ENCODE results near the gene MGAM2.

The MGAM2 gene

DNA sequence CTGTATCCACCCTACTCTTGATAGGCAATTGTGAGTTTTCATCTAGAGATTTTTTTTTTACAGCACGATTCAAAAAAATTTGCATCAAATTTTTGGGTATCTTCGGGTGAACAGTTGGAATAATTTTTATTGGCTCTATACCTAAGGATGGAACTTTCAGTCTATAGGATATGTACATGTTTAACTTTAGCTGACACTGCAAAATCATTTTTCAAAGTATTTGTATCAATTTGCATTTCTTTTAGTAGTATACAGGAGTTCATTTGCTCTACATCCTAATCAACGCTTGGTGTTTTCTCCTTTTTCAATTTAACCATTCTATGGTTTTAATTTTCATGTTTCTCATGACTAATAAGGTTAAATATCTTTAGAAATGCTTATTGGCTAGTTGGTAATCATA lies 11.7 kb downstream of the MGAM2 start:
- no peak for DNase-seq

DNA sequence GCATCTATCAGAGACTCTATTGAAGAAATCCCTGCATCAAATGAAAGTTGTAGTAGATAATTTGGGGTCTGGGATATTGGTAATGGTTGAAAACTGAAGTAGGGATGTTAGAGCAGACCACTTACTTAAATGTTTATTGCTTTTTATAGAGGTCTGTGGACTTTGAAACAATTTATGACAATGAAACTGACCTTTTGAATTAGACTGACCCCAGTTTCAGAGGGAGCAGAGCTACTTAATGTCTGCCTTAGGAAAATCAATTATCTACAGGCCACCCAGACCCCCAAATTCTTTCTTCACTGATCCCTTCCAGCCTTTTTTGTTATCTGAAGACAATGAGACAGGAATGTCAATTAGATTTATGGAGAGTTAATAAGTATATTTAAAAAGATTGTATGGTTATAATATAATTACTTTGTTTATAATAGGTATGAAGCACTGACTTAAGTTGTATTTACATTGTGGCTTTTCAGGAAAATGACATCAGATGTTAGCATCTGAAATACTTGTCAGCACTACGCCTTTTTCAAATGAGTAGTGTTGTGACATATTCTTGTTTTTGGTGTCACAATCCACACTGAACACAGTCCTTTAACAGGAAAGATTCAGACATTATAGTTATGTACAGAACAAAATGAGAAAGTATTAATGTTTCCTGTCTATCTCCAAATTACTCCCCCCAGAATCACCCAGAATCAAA lies 13.9 kb downstream of the MGAM2 start:
- no peak for DNase-seq

DNA sequence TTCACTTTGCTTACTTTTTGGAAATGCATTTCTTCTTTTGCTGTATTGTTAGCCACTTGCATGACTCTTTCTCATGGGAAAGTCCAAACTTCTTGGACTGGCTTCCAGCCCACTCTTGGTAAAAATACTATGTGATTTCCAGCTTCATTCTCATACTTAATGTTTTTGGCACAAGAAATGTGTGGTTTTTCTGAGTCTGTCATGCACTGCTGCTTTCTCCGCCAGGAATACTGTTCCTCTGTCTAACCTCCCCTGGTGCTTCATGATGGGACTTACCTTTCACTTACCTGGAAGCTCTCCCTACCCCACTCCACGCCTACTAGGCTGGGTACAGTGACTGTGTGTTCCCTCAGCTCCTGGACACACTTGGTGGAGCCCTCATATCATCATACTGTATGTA lies 18.7 kb downstream of the MGAM2 start:
- DNase-seq = no peak

DNA sequence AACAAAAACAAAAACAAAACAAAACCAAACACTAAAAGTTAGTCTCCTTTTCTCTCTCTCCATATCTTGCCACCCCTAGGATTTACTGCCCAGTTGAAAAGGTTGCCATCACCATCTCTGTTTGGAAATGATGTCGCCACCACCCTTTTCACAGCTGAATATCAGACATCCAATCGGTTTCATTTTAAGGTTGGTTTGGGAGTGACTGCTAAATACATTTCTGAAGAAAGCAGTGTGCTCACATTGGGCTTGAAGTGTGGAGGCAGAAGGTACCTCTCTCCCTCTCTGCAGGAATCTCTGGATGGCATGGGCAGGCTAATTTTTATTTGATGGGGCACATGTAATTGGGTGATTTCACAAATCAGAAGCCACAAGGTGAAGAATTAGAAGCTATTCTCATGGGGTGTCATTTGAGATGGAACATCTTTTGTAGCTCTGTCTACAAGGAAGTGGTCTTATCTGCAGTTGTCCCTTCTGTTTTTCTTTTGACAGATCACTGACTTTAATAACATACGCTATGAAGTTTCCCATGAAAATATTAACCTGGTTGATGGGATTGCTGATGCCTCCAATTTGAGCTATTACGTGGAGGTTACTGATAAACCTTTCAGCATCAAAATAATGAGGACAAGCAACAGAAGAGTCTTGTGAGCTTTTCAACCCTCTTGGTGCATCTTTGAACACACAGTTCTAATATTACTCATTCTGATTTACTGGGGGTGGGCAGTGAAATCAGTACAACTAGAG lies 20.1 kb downstream of the MGAM2 start:
- DNase-seq = no peak

DNA sequence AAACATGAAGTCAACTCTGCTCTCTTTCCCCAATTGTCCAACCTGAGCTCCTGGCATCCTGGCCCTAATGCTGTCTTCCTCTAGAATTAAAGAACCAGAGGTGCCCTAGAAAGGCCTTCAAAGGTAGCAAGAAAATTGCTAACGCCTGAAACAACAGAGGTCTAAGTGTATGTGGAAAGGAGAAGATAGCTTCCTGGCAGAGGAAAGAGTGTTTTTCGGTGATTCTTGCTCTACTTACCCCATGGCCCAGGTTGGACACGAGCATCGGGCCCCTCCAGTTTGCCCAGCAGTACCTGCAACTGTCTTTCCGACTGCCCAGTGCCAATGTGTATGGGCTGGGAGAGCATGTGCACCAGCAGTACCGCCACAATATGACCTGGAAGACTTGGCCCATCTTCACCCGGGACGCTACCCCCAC lies 22.2 kb downstream of the MGAM2 start:
- no peak for DNase-seq

DNA sequence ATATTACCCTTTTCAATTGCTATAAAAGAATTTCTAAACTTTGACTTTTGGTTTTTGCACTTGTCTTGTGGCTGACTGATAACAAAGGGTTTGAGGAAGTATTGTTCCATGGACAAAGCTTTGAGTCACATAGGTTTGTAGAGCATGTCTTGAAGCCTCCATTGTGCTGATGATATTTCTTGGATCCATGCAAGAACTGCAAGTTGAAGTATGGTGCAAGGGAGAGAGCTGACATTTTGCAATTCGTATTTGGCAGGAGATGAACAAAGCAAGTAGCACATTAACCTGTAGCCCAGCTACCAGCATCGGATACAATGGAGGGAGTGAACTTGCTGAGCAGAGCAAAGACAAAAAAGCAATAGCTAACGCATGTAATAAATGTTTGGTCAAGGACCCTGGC lies 23.4 kb downstream of the MGAM2 start:
- no peak for DNase-seq

DNA sequence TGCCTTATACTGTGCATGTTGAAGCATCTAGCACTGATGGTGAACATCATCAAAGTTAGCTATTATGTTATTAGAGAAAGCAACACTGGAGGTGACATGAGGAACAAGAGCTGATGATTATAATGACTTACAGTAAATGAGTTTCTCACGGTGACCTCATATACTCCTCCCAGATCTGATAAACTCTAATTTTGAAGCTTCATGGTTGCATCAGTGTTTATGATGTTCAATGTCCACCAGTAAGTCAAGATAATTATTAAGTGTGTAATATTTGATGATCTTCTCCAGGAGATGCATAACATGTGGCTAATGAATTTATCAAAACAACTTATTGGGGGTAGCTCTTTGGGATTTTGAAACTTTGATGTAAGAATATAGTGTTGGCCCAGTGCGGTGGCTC lies 27.5 kb downstream of the MGAM2 start:
- DNase-seq = no peak

DNA sequence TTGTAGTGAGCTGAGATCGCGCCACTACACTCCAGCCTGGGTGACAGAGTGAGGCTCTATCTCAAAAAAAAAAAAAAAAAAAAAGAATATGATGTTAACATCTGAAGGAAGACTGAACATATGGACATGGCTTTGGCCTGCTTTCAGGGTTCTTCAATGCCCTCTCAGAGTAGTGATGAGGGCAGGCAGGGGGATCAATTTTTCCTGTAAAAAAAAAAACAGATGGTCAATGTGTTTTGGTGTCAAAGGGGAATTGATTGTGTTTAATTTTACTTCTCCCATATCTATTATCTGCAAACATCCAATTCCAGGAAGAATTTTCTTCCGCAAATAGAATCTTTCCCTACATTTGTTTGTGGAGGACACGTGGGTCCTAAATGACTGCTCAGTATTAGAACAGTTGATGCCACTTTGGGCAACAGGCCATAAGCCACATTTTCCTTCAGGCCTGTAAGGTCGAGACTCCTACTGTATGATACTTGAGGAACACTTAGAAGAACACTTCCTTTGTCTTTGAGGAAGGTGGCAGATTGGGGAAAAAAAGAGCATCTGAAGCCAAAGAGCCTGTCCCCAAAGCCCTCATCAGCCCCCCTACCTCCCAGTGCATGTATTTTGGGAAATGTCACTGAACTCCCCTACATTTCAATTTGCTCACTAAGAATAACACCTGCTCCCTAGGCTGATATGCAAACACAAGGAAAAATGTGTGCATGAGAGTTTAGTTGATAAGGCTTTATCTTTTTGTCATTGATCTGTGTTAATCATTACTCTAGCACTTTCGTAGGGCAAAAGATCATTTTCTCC lies 28.3 kb downstream of the MGAM2 start:
- DNase-seq = no peak

DNA sequence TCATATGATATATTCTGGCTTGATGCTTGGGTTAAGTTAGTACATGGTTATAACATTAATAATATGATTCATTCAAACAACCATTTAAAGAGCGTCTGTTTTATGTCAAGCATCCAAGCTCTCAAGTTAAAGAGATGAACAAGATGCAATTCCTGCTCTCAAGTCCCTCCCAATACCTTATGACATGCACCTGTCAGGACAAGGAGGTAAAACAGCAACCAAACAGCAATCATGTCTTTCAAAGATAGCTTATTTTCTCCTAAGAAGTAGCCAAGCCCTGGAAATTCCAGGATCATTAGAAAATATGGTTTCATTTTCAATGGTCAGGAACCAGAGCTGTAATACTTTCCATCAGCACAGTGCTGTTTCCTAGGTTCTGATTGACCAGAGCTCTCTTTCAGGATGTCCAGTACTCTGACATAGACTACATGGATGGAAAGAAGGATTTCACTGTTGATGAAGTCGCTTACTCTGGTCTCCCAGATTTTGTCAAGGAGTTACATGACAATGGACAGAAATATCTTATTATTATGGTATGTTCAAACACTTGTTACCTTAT lies 29.0 kb downstream of the MGAM2 start:
- DNase-seq = no peak

DNA sequence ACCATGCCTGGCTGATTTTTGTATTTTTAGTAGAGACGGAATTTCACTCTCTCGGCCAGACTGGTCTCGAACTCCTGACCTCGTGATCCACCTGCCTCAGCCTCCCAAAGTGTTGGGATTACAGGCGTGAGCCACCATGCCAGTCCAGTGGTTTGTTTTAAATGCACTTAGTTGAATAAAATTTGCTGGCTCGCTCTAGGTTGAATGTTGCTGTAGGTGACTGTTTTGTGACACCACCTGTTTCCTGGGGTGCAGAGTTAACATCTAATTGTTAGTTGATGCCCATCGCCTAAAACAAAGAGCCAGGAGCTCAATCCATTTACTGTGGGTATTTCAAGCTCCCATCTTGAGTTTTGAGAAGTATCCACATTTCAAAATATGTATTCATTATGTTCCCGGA lies 31.2 kb downstream of the MGAM2 start:
- no peak for DNase-seq

DNA sequence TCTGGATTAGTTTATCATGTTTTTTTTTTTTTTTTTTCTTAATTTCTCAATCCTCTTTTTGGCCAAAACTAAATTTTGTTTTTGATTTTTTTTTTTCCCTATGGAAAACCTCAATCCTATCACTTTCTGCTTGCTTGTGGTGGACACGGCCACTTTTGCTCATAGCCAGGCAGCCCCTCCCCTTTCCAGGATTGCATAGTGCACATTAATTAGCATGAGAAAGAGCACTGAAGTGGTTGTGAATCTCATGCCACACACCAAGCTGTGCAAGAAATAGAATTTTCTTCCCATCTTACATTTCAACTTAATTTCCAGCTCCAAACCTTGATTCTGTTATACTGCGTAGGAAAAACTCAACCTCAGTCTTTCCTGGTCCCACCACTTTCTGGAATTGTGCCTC lies 34.6 kb downstream of the MGAM2 start:
- no peak for DNase-seq

DNA sequence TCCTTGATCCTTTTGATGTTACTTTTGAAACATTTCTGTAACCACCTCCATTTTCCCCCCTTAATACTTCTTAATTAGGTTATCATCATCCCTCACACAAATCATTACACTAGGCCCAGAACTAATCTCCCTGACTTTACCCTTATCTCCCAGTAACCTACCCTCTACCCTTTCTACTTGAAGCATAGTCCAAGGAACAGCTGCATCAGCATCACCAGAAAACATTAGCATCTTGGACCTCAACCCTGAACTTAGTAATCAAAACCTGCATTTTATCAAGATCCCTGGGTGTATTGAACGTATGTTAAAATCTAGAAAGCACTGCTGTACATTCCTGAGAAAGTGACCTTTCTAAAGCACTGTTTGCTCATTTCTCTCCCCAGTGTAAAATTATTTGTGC lies 38.8 kb downstream of the MGAM2 start:
- no peak for DNase-seq

DNA sequence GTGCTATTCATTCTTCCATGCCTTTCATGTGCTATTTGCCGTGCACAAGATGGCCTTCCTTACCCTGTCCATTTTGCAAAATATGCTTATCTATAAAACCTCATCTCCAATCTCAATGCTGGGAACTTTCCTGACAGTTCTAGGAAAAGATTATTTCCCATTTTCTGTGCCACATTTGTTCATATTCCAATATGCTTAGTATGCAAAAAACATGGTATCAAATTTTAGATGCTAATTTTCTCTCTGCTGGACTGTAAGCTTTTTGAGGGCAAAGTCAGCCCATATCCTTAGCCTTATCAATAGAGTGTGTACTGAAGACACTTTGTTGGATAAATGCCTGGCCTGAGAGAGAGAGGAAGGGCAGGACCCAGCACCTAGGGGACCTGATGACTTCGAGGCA lies 39.4 kb downstream of the MGAM2 start:
- no peak for DNase-seq

DNA sequence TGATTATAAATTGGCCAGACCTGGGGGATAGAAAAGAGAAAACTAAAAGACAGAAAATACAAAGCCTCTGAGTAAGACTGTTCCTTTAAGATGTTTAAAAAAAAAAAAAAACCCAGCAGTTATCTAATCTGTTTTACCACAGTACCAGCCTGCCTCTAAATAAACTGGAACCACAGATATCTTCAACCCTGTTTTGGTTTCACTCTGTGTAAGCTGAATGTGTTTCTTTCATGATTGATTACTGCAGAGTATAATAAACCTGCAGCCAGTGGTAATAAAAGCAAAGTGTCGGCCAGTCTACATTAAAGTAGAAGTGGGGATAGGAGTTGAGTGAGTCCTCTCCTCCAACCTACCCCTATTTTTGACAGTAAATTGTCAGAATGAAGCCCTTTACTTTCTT lies 40.6 kb downstream of the MGAM2 start:
- DNase-seq = no peak

DNA sequence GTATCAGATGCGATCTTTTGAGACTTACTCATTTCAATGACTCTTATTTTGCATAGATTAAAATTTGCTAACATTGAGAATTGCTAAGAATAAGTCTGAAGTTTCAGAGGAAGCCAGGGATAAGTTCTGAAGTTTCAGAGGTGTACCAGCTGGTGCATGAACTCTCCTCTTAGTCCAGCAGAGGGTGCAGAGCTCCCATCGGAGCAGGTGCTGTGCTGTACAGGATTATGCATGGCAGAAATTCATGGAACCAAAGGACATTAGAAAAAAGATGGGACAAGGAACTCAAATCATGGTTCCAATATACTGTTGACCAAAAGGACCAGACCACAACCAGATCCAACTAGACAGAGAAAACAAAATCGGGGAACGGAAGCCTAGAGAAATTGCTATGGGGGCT lies 41.9 kb downstream of the MGAM2 start:
- DNase-seq = no peak

DNA sequence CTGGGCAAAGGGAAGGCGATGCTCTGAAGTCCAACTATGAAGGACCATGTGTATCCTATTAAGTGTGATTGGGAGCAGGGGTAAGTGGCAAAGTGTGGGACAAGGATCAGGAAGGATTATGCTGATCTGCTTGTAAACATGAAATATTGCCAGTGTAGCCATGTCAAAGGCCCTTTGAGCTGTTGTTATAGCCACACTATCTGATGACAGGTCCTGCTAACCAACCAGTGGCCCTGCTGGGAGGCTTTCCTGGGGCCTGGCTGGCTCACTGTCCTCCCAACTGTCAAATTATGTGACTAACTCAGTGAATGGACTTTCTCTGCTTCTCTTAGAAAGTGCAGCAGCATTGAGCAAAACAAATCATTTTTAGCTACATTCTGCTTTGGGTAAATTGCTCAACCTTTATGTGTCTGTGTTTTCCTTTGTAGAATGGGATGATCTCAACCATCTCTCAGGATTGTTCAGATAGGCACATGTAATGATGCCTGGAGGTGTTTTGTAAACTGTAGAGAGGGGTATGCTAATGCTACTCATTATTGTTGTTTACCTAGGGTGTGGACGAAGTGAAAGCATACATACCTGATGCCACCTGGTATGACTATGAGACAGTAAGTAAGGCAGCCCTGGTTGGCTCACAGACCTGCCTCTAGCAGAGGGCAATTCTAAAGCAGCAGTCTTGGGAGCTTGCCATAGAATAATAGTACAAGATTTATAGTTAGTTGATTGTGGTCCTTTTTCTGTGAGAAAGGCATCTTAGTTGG lies 47.4 kb downstream of the MGAM2 start:
- DNase-seq = no peak

DNA sequence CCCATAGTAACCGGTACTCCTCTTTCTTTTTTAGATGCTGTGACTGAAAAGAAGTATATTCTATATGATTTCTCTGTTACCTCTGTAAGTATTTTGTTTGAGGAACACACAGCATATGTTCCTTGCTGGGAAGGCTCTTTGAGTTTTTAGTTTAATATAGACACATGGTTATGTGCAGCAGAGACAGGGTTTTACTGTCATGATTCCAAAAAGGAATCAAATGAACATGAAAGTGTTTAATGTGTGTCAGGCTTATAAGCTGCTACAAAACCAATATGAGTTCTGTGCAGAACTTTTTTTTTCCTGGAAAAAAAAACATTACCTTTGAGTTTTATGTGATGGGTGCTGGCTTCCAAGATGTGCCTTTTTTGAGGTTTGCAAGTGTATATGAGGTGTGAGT lies 50.4 kb downstream of the MGAM2 start:
- no peak for DNase-seq

DNA sequence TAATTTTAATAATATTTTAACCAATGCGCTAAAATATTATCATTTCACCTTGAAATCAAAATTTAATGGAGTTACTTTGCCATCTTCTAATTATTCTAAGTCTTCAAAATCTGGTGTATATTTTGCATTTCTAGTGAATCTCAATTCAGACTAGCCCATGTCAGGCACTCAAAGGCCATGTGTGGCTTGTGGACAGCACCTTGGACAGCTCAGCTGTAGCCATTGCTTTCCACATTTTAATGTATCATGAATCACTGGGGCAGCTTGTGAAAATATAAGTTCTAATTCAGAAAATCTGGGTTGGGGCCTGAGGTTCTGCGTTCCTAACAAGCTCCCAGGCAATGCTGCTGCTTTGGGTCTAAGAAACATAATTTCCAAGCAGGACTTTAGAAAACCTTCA lies 57.2 kb downstream of the MGAM2 start:
- DNase-seq = no peak

DNA sequence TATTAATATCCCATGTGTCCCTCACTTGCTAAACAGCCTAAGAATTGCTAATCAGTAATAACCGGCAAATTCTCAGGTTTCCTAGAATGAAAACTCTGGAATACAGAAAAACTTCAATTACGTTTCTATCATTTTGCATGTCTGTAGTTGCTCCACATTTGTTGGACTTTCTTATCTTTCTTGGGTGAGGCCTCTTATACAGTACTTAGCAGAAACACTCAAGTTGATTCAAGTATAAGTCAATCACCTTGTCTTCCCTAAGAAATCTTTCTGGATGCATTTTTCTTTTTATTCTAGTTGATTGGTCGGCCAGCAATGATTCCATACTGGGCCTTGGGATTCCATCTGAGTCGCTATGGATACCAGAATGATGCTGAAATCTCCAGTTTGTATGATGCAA lies 61.4 kb downstream of the MGAM2 start:
- DNase-seq = no peak

DNA sequence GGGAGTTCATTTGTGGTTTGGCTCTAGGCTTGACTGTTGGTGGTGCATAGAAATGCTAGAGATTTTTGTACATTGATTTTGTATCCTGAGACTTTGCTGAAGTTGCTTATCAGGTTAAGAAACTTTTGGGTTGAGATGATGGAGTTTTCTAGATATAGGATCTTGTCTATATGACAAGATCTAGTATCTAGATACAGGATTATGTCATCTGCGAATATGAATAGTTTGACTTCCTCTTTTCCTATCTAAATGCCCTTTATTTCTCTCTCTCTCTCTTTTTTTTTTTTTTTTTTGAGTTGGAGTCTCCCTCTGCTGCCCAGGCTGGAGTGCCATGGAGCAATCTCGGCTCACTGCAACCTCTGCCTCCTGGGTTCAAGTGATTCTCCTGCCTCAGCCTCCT lies 62.9 kb downstream of the MGAM2 start:
- DNase-seq = no peak

DNA sequence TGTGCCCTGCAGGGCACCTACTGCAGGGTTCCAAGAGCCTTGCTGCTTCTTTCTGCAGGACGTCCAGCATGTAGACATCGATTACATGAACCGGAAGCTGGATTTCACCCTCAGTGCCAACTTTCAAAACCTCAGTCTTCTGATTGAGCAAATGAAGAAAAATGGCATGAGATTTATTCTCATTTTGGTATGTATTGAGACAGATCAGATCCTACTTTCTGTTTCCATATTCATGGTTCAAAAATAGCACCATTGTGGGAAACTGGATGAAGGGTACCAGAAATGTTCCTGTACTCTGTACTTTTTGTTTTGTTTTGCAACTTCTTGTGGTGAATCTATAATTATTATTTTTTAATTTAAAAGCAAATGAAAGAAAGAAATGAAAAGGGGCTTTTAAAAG lies 64.1 kb downstream of the MGAM2 start:
- DNase-seq = no peak

DNA sequence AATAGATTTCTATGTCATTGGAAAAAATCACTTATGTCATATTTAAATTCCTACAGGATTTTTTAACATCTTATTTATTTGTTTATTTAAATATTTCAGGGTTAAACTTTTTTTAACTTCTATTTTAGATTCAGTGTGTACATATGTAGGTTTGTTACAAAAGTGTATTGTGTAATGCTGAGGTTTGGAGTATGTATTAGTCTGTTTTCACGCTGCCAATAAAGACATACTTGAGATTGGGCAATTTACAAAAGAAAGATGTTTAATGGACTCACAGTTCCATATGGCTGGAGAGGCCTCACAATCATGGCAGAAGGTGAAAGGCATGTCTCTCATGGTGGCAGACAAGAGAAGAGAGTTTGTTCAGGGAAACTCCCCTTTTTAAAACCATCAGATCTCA lies 65.4 kb downstream of the MGAM2 start:
- DNase-seq = no peak

DNA sequence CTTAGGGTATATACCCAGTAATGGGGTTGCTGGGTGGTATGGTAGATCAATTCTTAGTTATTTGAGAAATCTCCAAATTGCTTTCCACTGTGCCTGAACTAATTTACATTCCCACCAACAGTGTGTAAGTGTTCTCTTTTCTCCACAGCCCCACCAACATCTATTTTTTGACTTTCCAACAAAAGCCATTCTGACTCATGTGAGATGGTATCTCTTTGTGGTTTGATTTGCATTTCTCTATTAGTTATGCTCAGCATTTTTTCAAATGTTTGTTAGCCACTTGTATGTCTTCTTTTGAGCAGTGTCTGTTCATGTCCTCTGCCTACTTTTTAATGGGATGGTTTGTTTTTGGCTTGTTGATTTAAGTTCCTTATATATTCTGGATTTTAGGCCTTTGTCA lies 66.4 kb downstream of the MGAM2 start:
- no peak for DNase-seq
